GM12878 (cell line): ENCODE data around the gene TEC. TPM values are rescaled to one million over a fixed set of nuclear protein-coding genes. Genes with fewer than 3 reads are reported as not detected.

Source experiments
- ATF7 ChIP-seq: fragments of 450-650 bp; IDR thresholded peaks from 2 replicates; pipeline ENCODE4 v1.6.1; 2016; ENCODE audit warnings: low read depth, mild to moderate bottlenecking
- BCL11A ChIP-seq: IDR thresholded peaks from 2 replicates; pipeline ENCODE4 v1.6.1; 2011; ENCODE audit warnings: low read depth, low read length
- CHD4 ChIP-seq: fragments of 200-600 bp; sonication (generic); IDR thresholded peaks from 2 replicates; pipeline ENCODE4 v1.6.1; 2016; ENCODE audit warnings: mild to moderate bottlenecking
- EED ChIP-seq: sonication (generic); IDR thresholded peaks from 2 replicates; pipeline ENCODE4 v1.6.1; 2016; ENCODE audit warnings: antibody characterized with exemption, low read depth
- KAT2A ChIP-seq: conservative IDR thresholded peaks from 2 replicates; pipeline ENCODE4 v1.6.1; 2011; ENCODE audit warnings: low read depth, low read length; ENCODE audit not compliant: control insufficient read depth
- PAX5 ChIP-seq: IDR thresholded peaks from 2 replicates; pipeline ENCODE4 v1.6.1; 2011; ENCODE audit warnings: low read depth, low read length, borderline replicate concordance
- PML ChIP-seq: IDR thresholded peaks from 2 replicates; pipeline ENCODE4 v1.6.1; 2012; ENCODE audit warnings: low read length, inconsistent platforms
- USF2 ChIP-seq: IDR thresholded peaks from 2 replicates; pipeline ENCODE4 v1.6.1; 2011; ENCODE audit warnings: low read depth, low read length, improper control_type of control experiment, borderline replicate concordance
- ZBTB11 ChIP-seq: fragments of 450-650 bp; formaldehyde crosslinking; IDR thresholded peaks from 2 replicates; pipeline ENCODE4 v1.5.0; 2022; ENCODE audit warnings: mild to moderate bottlenecking, missing genetic modification characterization
- polyA plus RNA-seq, 11 experiments: library from polyadenylated mRNA; depleted of rRNA in 4 of 11; unstranded in 6 of 11; stranded (reverse) in 5 of 11; fragments of >200 nt; fragmentation: Nextera tagmentation in 4 of 11; fragmentation: Illumina TruSeq in 1 of 11; extraction: Ambion mirVana in 4 of 11; extraction: Trizol in 1 of 11; gene quantifications; 1 replicate in 1 of 11; 2 replicates in 10 of 11; pipeline versions ENCODE4 v1.2.1 to v1.2.3, GENCODE V29; 2011 to 2016; ENCODE audit warnings: inconsistent platforms in 2 of 11, missing spikeins in 2 of 11, low read depth in 1 of 11
- total RNA-seq, 4 experiments: library from RNA; depleted of rRNA in 3 of 4; stranded (reverse); fragments of >200 nt in 3 of 4; fragmentation: Illumina TruSeq in 1 of 4; extraction: Trizol in 1 of 4; gene quantifications; 2 replicates each; pipeline versions ENCODE4 v1.2.1 to v1.2.3, GENCODE V29; 2013 to 2021
- TF ChIP-seq, protein P1 (sequence below): IDR thresholded peaks from 2 replicates; pipeline ENCODE4 v1.6.1; 2012; ENCODE audit warnings: low read length, inconsistent platforms
- TF ChIP-seq, protein P2 (sequence below): IDR thresholded peaks from 2 replicates; pipeline ENCODE4 v1.6.1; 2012; ENCODE audit warnings: mild to moderate bottlenecking, low read depth, low read length
- TF ChIP-seq, protein P3 (sequence below): fragments of 450-650 bp; IDR thresholded peaks from 2 replicates; pipeline ENCODE4 v1.6.1; 2017; ENCODE audit warnings: mild to moderate bottlenecking, moderate library complexity
- TF ChIP-seq, protein P4 (sequence below): IDR thresholded peaks from 2 replicates; pipeline ENCODE4 v1.6.1; 2012; ENCODE audit warnings: low read depth, low read length, improper control_type of control experiment

Gene TEC
- total and polyA plus RNA-seq, 10 of the 15 experiments (the other 5 are each of a cell fraction or from before 2014, with no cell fraction given): 7.4 to 27.2 (median 17.1) TPM

- TF ChIP-seq ZBTB11 (CRISPR knock-in tag) (no peak), BCL11A (peak; percentile 60; the same call in 1 of the 2 replicates), PAX5 (peak; percentile 57; the same call in 1 of the 2 replicates), CHD4 (0 out of 2 replicates have a peak, but pooled peaks have one; percentile 87), KAT2A (no peak), USF2 (peak; percentile 51; the same call in 1 of the 2 replicates), PML (peak; percentile 86; the same call in 1 of the 2 replicates), ATF7 (peak; percentile 76), EED (0 out of 2 replicates have a peak, but pooled peaks have one; percentile 49)
- TF ChIP-seq, protein P1, sequence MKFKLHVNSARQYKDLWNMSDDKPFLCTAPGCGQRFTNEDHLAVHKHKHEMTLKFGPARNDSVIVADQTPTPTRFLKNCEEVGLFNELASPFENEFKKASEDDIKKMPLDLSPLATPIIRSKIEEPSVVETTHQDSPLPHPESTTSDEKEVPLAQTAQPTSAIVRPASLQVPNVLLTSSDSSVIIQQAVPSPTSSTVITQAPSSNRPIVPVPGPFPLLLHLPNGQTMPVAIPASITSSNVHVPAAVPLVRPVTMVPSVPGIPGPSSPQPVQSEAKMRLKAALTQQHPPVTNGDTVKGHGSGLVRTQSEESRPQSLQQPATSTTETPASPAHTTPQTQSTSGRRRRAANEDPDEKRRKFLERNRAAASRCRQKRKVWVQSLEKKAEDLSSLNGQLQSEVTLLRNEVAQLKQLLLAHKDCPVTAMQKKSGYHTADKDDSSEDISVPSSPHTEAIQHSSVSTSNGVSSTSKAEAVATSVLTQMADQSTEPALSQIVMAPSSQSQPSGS: peak; percentile 85
- TF ChIP-seq, protein P2, sequence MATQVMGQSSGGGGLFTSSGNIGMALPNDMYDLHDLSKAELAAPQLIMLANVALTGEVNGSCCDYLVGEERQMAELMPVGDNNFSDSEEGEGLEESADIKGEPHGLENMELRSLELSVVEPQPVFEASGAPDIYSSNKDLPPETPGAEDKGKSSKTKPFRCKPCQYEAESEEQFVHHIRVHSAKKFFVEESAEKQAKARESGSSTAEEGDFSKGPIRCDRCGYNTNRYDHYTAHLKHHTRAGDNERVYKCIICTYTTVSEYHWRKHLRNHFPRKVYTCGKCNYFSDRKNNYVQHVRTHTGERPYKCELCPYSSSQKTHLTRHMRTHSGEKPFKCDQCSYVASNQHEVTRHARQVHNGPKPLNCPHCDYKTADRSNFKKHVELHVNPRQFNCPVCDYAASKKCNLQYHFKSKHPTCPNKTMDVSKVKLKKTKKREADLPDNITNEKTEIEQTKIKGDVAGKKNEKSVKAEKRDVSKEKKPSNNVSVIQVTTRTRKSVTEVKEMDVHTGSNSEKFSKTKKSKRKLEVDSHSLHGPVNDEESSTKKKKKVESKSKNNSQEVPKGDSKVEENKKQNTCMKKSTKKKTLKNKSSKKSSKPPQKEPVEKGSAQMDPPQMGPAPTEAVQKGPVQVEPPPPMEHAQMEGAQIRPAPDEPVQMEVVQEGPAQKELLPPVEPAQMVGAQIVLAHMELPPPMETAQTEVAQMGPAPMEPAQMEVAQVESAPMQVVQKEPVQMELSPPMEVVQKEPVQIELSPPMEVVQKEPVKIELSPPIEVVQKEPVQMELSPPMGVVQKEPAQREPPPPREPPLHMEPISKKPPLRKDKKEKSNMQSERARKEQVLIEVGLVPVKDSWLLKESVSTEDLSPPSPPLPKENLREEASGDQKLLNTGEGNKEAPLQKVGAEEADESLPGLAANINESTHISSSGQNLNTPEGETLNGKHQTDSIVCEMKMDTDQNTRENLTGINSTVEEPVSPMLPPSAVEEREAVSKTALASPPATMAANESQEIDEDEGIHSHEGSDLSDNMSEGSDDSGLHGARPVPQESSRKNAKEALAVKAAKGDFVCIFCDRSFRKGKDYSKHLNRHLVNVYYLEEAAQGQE: 0 out of 2 replicates have a peak, but pooled peaks have one; percentile 31
- TF ChIP-seq, protein P3, sequence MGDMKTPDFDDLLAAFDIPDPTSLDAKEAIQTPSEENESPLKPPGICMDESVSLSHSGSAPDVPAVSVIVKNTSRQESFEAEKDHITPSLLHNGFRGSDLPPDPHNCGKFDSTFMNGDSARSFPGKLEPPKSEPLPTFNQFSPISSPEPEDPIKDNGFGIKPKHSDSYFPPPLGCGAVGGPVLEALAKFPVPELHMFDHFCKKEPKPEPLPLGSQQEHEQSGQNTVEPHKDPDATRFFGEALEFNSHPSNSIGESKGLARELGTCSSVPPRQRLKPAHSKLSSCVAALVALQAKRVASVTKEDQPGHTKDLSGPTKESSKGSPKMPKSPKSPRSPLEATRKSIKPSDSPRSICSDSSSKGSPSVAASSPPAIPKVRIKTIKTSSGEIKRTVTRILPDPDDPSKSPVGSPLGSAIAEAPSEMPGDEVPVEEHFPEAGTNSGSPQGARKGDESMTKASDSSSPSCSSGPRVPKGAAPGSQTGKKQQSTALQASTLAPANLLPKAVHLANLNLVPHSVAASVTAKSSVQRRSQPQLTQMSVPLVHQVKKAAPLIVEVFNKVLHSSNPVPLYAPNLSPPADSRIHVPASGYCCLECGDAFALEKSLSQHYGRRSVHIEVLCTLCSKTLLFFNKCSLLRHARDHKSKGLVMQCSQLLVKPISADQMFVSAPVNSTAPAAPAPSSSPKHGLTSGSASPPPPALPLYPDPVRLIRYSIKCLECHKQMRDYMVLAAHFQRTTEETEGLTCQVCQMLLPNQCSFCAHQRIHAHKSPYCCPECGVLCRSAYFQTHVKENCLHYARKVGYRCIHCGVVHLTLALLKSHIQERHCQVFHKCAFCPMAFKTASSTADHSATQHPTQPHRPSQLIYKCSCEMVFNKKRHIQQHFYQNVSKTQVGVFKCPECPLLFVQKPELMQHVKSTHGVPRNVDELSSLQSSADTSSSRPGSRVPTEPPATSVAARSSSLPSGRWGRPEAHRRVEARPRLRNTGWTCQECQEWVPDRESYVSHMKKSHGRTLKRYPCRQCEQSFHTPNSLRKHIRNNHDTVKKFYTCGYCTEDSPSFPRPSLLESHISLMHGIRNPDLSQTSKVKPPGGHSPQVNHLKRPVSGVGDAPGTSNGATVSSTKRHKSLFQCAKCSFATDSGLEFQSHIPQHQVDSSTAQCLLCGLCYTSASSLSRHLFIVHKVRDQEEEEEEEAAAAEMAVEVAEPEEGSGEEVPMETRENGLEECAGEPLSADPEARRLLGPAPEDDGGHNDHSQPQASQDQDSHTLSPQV: peak; percentile 85; the same call in 1 of the 2 replicates
- TF ChIP-seq, protein P4, sequence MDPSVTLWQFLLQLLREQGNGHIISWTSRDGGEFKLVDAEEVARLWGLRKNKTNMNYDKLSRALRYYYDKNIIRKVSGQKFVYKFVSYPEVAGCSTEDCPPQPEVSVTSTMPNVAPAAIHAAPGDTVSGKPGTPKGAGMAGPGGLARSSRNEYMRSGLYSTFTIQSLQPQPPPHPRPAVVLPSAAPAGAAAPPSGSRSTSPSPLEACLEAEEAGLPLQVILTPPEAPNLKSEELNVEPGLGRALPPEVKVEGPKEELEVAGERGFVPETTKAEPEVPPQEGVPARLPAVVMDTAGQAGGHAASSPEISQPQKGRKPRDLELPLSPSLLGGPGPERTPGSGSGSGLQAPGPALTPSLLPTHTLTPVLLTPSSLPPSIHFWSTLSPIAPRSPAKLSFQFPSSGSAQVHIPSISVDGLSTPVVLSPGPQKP: no peak
Observed at GRCh38 chr4:48196758-48197504, 72.7 kb downstream of the TEC start (continued).
